Right lobe of liver (tissue), 4 donors: ENCODE data around the gene FAM124B.
"Not testable (repeated sequence)": the region's sequence is repeated elsewhere in the genome, so short reads cannot be mapped to it uniquely, and the experiment has no call there.

Experiments used
- CTCF ChIP-seq, 4 donors: fragments of 200-600 bp in 3 of 4; fragments of 450-650 bp in 1 of 4; IDR thresholded peaks; one replicate each; pipeline versions ENCODE4 v1.5.1 to v1.8.0; 2016 to 2022; ENCODE audit warnings: antibody characterized with exemption in 4 of 4, mild to moderate bottlenecking in 2 of 4
- POLR2A ChIP-seq: fragments of 450-650 bp; IDR thresholded peaks from one replicate; pipeline ENCODE4 v1.6.1; 2017; ENCODE audit warnings: antibody characterized with exemption, mild to moderate bottlenecking
- donor health status: DM: no; HTN: no; CAD: no.
- donor health status: DM: no; HTN: no; CAD: no.
- donor health status: DM: no; HTN: yes; CAD: no.

DNA sequence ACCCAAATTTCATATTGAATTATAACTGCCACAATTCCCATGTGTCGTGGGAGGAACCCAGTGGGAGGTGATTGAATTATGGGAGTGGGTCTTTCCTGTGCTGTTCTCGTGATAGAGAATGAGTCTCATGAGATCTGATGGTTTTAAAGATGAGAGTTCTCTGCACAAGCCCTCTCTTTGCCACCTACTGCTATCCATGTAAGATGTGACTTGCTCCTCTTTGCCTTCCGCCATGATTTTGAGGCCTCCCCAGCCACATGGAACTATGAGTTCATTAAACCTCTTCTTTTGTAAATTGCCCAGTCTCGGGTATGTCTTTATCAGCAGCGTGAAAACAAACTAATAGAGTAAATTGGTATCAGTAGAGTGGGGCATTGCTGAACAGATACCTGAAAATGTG is 4.8 kb downstream of the FAM124B start:
- not testable (repeated sequence) for TF ChIP-seq CTCF (IDR thresholded peaks at IDR 0.05); POLR2A
